H9 (cell line): Measurements from ENCODE around the gene TBC1D4. TPM values are rescaled to one million over a fixed set of nuclear protein-coding genes. Genes with fewer than 3 reads are reported as not detected.

Source experiments
- DNase-seq: peaks from one replicate; pipeline ENCODE4 v3.0.0-alpha.2; 2017
- H2AFZ ChIP-seq: one replicate; pipeline ENCODE4 v1.6.1; 2013; ENCODE audit warnings: mild to moderate bottlenecking, low read length, control low read depth, moderate library complexity
- H2AK5ac ChIP-seq: 2 replicates; pipeline ENCODE4 v1.6.1; 2013; ENCODE audit warnings: low read length, control low read depth, mixed read lengths; ENCODE audit not compliant: insufficient read length
- H2BK120ac ChIP-seq: one replicate; pipeline ENCODE4 v1.6.1; 2013; ENCODE audit warnings: low read depth, mild to moderate bottlenecking, low read length, control low read depth, inconsistent platforms; ENCODE audit not compliant: poor library complexity, severe bottlenecking
- H2BK12ac ChIP-seq: 2 replicates; pipeline ENCODE4 v1.6.1; 2013; ENCODE audit warnings: low read length, control low read depth, mixed read lengths, low read depth; ENCODE audit not compliant: insufficient read length
- H2BK15ac ChIP-seq: 2 replicates; pipeline ENCODE4 v1.6.1; 2013; ENCODE audit warnings: low read depth, low read length, control low read depth
- H2BK20ac ChIP-seq: one replicate; pipeline ENCODE4 v1.6.1; 2013; ENCODE audit warnings: low read depth, mild to moderate bottlenecking, low read length, control low read depth, inconsistent platforms; ENCODE audit not compliant: poor library complexity, severe bottlenecking
- H2BK5ac ChIP-seq: 2 replicates; pipeline ENCODE4 v1.6.1; 2013; ENCODE audit warnings: low read length, control low read depth, mixed read lengths; ENCODE audit not compliant: insufficient read length
- H3K14ac ChIP-seq: 2 replicates; pipeline ENCODE4 v1.6.1; 2013; ENCODE audit warnings: low read length, control low read depth; ENCODE audit not compliant: insufficient read depth
- H3K18ac ChIP-seq: 2 replicates; pipeline ENCODE4 v1.6.1; 2013; ENCODE audit warnings: low read depth, mild to moderate bottlenecking, mixed read lengths, low read length, control low read depth; ENCODE audit not compliant: insufficient read length
- H3K23ac ChIP-seq: 2 replicates; pipeline ENCODE4 v1.6.1; 2013; ENCODE audit warnings: low read length, control low read depth, mixed read lengths, low read depth; ENCODE audit not compliant: insufficient read length
- H3K23me2 ChIP-seq: 2 replicates; pipeline ENCODE4 v1.6.1; 2013; ENCODE audit warnings: low read depth, mild to moderate bottlenecking, mixed read lengths, low read length, control low read depth; ENCODE audit not compliant: insufficient read length, poor library complexity, severe bottlenecking
- H3K27ac ChIP-seq: 2 replicates; pipeline ENCODE4 v1.5.1; 2013; ENCODE audit warnings: low read length, control low read depth, mixed read lengths, low read depth; ENCODE audit not compliant: insufficient read length
- H3K27me3 ChIP-seq: 2 replicates; pipeline ENCODE4 v1.6.1; 2013; ENCODE audit warnings: low read length, control low read depth, inconsistent platforms; ENCODE audit not compliant: insufficient read depth
- H3K4ac ChIP-seq: 2 replicates; pipeline ENCODE4 v1.6.1; 2013; ENCODE audit warnings: low read depth, mild to moderate bottlenecking, control low read depth, inconsistent platforms, low read length, moderate library complexity
- H3K4me1 ChIP-seq: 2 replicates; pipeline ENCODE4 v1.6.1; 2013; ENCODE audit warnings: low read length, control low read depth, inconsistent platforms; ENCODE audit not compliant: insufficient read depth
- H3K4me2 ChIP-seq: 2 replicates; pipeline ENCODE4 v1.6.1; 2013; ENCODE audit warnings: low read length, control low read depth, mixed read lengths; ENCODE audit not compliant: insufficient read length, insufficient read depth
- H3K56ac ChIP-seq: 2 replicates; pipeline ENCODE4 v1.6.1; 2013; ENCODE audit warnings: low read depth, mild to moderate bottlenecking, mixed read lengths, low read length, control low read depth; ENCODE audit not compliant: insufficient read length
- H3K79me1 ChIP-seq: 2 replicates; pipeline ENCODE4 v1.6.1; 2013; ENCODE audit warnings: low read depth, mild to moderate bottlenecking, moderate library complexity, low read length, control low read depth, inconsistent platforms; ENCODE audit not compliant: insufficient read depth, poor library complexity, severe bottlenecking
- H3K79me2 ChIP-seq: 2 replicates; pipeline ENCODE4 v1.6.1; 2013; ENCODE audit warnings: low read length, control low read depth, inconsistent platforms; ENCODE audit not compliant: insufficient read depth
- H3K9ac ChIP-seq: 2 replicates; pipeline ENCODE4 v1.6.1; 2013; ENCODE audit warnings: low read length, control low read depth, mixed read lengths; ENCODE audit not compliant: insufficient read length; ENCODE audit errors: extremely low read depth
- H3K9me3 ChIP-seq: one replicate; pipeline ENCODE4 v1.6.1; 2013; ENCODE audit warnings: low read depth, low read length, inconsistent platforms; ENCODE audit not compliant: control insufficient read depth
- H3T11ph ChIP-seq: one replicate; pipeline ENCODE4 v1.6.1; 2013; ENCODE audit warnings: mild to moderate bottlenecking, low read length, control low read depth, inconsistent platforms
- H4K20me1 ChIP-seq: one replicate; pipeline ENCODE4 v1.6.1; 2013; ENCODE audit not compliant: control insufficient read depth, insufficient read length, insufficient read depth
- H4K5ac ChIP-seq: 2 replicates; pipeline ENCODE4 v1.6.1; 2013; ENCODE audit warnings: low read depth, mild to moderate bottlenecking, mixed read lengths, low read length, control low read depth; ENCODE audit not compliant: insufficient read length
- H4K8ac ChIP-seq: replicated peaks from 2 replicates; pipeline ENCODE4 v1.6.1; 2013; ENCODE audit warnings: low read length, control low read depth, mixed read lengths, low read depth; ENCODE audit not compliant: insufficient read length
- H4K91ac ChIP-seq: 2 replicates; pipeline ENCODE4 v1.6.1; 2013; ENCODE audit warnings: low read depth, mild to moderate bottlenecking, moderate library complexity, mixed read lengths, low read length, control low read depth; ENCODE audit not compliant: insufficient read length
- H3K27ac Mint-ChIP-seq, 3 experiments: 2 replicates in 2 of 3; 3 replicates in 1 of 3; pipeline ENCODE4 v1.8.0; 2020 to 2021; ENCODE audit warnings: mixed read lengths in 3 of 3, mild to moderate bottlenecking in 1 of 3, moderate library complexity in 1 of 3
- H3K27me3 Mint-ChIP-seq: 2 replicates; pipeline ENCODE4 v1.8.0; 2021; ENCODE audit warnings: low read depth, mild to moderate bottlenecking, moderate library complexity, mixed read lengths
- H3K36me3 Mint-ChIP-seq, 3 experiments: 2 replicates in 2 of 3; 3 replicates in 1 of 3; pipeline ENCODE4 v1.8.0; 2020 to 2021; ENCODE audit warnings: low read depth in 3 of 3, mixed read lengths in 3 of 3; ENCODE audit not compliant: insufficient read depth in 1 of 3
- H3K4me1 Mint-ChIP-seq, 2 experiments: 2 replicates each; pipeline ENCODE4 v1.8.0; 2020; ENCODE audit warnings: mixed read lengths in 2 of 2
- H3K4me3 Mint-ChIP-seq, 2 experiments: 2 replicates in 1 of 2; 3 replicates in 1 of 2; pipeline ENCODE4 v1.8.0; 2020 to 2021; ENCODE audit warnings: mild to moderate bottlenecking in 2 of 2, mixed read lengths in 2 of 2, moderate library complexity in 1 of 2
- H3K9me3 Mint-ChIP-seq, 2 experiments: 2 replicates in 1 of 2; 3 replicates in 1 of 2; pipeline ENCODE4 v1.8.0; 2020; ENCODE audit warnings: mild to moderate bottlenecking in 2 of 2, mixed read lengths in 2 of 2, moderate library complexity in 1 of 2
- WGBS: extraction: QIAGEN DNeasy Blood & Tissue Kit; methylation state at CpG from one replicate; pipeline ENCODE4 v1.1.7; 2013; ENCODE audit warnings: missing lambda C conversion rate, low lambda C conversion rate, mixed read lengths; ENCODE audit not compliant: insufficient read length; ENCODE audit errors: extremely low coverage; 5-methylcytosine and 5-hydroxymethylcytosine counted together
- total RNA-seq: library from RNA; stranded (reverse); gene quantifications from 2 replicates; pipeline ENCODE4 v1.2.1, GENCODE V29; 2021
- TF ChIP-seq, protein P1 (sequence below): fragments of 200-600 bp; sonication (generic); conservative IDR thresholded peaks from 3 replicates; pipeline ENCODE4 v1.8.0; 2021; ENCODE audit warnings: antibody characterized with exemption, mild to moderate bottlenecking

Gene TBC1D4
- total RNA-seq, 1 experiment from 2014 or later: 10.5 TPM

DNA sequence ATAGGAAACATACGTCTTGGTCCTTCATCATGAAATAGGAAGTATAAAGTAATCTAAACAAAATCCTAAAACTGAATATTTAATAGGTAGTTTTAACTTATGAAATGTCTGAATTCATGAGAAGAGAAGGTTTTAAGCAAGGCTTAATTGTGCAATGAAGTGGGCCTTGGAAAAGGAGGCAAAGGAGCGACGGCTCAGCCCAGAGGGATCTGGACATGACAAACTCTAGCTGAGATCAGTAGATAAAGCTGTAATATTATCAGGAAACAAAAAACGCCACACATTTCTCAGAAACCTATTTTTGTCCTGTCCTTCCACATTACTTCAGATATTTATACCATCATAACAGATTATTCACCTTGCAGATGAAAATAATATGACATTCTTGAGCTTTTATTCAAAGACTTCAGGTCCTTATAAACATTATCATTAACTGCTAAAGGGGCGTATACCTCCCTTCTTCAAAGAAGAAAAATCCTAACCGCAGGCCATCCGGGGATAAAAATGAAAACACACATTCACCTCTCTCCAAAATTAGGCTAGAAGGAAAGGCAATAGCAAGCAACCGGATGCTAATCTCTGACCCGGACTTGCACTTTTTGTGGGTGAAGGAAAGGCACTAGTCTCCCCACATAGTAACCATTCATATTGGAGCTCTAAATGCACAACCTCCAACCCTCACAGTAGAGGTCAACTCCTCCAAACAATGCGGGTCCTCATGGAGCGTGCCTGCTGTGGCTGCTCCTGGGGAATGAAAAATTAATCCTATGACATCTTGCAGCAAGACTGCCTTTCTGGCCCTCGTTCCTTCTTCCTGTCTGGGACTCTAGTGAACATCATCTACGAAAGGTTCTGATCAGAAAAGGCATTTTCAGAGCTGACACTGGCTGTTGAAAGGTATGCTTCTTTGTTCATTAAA lies 108.8 kb downstream of the TBC1D4 start:
- H2BK12ac ChIP-seq: no peak overlapping the region
- Mint-ChIP-seq H3K4me1 (peaks cover 0 to 10% of the 10 kb centered on the region in 2 experiments; a peak in 2 of 4 replicates), H3K27ac (peak overlapping the region in 1 of 3 experiments; percentile 81; a peak in 2 of 7 replicates), H3K27me3 (no peaks in the 10 kb centered on the region), H3K9me3 (no peaks in the 10 kb centered on the region), H3K36me3 (no peaks in the 10 kb centered on the region), H3K4me3 (no peak overlapping the region)
- H2BK120ac ChIP-seq: no peak overlapping the region
- H2BK20ac ChIP-seq: no peak overlapping the region
- no peak overlapping the region for H2AFZ ChIP-seq
- no peak overlapping the region for H3K4ac ChIP-seq
- peaks cover 2% of the 10 kb centered on the region; the same call in 1 of the 2 replicates for H3K4me1 ChIP-seq
- H3K9ac ChIP-seq: no peak overlapping the region
- no peak overlapping the region for H4K5ac ChIP-seq
- no CpG with 5 or more reads among the region's 13 CpGs for WGBS
- H3K9me3 ChIP-seq: no peaks in the 10 kb centered on the region
- H3K4me2 ChIP-seq: no peak overlapping the region
- DNase-seq: no peak
- H3K23ac ChIP-seq: no peak overlapping the region
- H3K14ac ChIP-seq: no peak overlapping the region
- TF ChIP-seq, protein P1, sequence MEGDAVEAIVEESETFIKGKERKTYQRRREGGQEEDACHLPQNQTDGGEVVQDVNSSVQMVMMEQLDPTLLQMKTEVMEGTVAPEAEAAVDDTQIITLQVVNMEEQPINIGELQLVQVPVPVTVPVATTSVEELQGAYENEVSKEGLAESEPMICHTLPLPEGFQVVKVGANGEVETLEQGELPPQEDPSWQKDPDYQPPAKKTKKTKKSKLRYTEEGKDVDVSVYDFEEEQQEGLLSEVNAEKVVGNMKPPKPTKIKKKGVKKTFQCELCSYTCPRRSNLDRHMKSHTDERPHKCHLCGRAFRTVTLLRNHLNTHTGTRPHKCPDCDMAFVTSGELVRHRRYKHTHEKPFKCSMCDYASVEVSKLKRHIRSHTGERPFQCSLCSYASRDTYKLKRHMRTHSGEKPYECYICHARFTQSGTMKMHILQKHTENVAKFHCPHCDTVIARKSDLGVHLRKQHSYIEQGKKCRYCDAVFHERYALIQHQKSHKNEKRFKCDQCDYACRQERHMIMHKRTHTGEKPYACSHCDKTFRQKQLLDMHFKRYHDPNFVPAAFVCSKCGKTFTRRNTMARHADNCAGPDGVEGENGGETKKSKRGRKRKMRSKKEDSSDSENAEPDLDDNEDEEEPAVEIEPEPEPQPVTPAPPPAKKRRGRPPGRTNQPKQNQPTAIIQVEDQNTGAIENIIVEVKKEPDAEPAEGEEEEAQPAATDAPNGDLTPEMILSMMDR: no peak
- no peak overlapping the region for H2AK5ac ChIP-seq
- H3K27ac ChIP-seq: no peak overlapping the region
- peak overlapping the region; percentile 92 for H4K8ac ChIP-seq
- H3K27me3 ChIP-seq: no peaks in the 10 kb centered on the region
- 0 out of 2 replicates have a peak, but pooled peaks cover 1% of the 10 kb centered on the region for H3K79me2 ChIP-seq
- no peak overlapping the region for H3K56ac ChIP-seq
- H3K18ac ChIP-seq: no peak overlapping the region
- H2BK5ac ChIP-seq: no peak overlapping the region
- no peaks in the 10 kb centered on the region for H3K23me2 ChIP-seq
- peaks cover 2% of the 10 kb centered on the region for H3K79me1 ChIP-seq
- H3T11ph ChIP-seq: no peak overlapping the region
- H4K20me1 ChIP-seq: no peaks in the 10 kb centered on the region
- H2BK15ac ChIP-seq: no peak overlapping the region
- H4K91ac ChIP-seq: no peak overlapping the region
